ENCODE data around the gene HOXA5. TPM values are rescaled to one million over a fixed set of nuclear protein-coding genes. Genes with fewer than 3 reads are reported as not detected.

HOXA5 gene
- total and polyA plus RNA-seq, 2 donors (not counting 1 experiment from before 2014, with no cell fraction given): 18.3 to 35.6 TPM

DNA sequence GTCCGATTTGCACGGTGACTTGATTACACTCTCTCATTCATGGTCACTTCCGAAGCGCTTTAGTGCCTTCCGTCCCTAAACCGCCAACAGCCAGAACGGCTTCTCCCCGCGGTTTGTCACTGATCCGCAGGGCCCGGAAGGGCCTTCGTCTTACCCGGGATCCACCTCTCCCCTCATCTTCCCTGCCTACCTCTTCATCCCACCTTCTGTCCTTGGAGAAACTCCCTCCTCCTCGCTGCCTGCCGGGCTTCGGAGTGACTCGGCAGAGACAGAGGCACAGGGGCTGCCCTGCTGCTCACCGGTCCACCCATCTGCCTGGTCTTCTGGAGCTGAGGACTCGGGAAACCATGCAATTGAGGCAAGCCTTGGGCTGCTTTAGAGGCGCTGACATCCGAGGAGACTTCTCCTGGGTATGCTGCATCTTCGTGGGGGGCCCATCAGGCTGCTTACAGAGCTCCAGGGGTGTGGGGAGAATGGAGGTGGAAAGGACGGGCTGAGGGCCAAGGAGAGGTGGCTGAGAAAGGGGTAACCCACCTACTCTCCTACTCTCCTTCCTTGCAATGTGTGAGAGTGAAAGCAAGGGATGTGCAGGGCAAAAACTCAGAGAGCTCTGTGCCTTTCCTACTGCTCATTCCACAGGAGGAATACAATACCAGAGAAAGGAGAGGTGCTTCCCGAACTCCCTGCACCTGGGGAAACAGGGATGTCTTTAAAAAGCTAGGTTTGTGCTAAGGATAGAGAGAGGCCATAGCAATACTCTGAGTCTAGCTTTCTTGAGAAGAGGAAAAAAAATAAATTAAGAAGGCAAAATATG, 42.6 kb upstream of the HOXA5 start:
- H3K79me2 ChIP-seq (ENCODE audit: control insufficient read depth, insufficient read depth, low read length): no peaks in the 10 kb centered on the region
- H3K4me1 ChIP-seq (ENCODE audit: control insufficient read depth, extremely low read depth, insufficient read depth, low read length): no peaks in the 10 kb centered on the region
- no peaks in the 10 kb centered on the region for H4K20me1 ChIP-seq (ENCODE audit: control insufficient read depth, extremely low read depth, insufficient read depth, low read length)
- no peak overlapping the region for H3K4me3 ChIP-seq (replicated peaks in 1 of 4; ENCODE audit: control extremely low read depth in 1 of 4, insufficient read depth in 1 of 4, low read depth in 3 of 4, low read length in 4 of 4)
- H3K36me3 ChIP-seq (ENCODE audit: control insufficient read depth, insufficient read depth, low read length): no peaks in the 10 kb centered on the region
- H3K27ac ChIP-seq (ENCODE audit: insufficient read depth, low read length): no peak overlapping the region
- H3K9me3 ChIP-seq (ENCODE audit: control insufficient read depth, insufficient read depth, low read depth, low read length): no peaks in the 10 kb centered on the region
- H3K4me2 ChIP-seq (ENCODE audit: extremely low read depth, insufficient read depth, low read length): no peak overlapping the region
- H3K27me3 ChIP-seq (ENCODE audit: control insufficient read depth, insufficient read depth, low read length): peaks cover 87% of the 10 kb centered on the region
- no peak for TF ChIP-seq CTCF (conservative IDR thresholded peaks at IDR 0.05 in 1 of 2, IDR thresholded peaks at IDR 0.05 in 1 of 2; ENCODE audit: low read depth in 1 of 2, low read length in 2 of 2)
- no peak for TF ChIP-seq EZH2 (IDR thresholded peaks at IDR 0.05; ENCODE audit: low read length, missing control alignments)
- H3K9ac ChIP-seq (ENCODE audit: insufficient read depth, low read length): no peak overlapping the region
- DNase-seq (ENCODE audit: low read depth in 2 of 2): no peak
- H2AFZ ChIP-seq (ENCODE audit: low read length): no peak overlapping the region

- no peaks in the 10 kb centered on the region for H3K36me3 ChIP-seq (ENCODE audit: control insufficient read depth, insufficient read depth, low read length)
- no peak within 1 kb of the TSS for H3K9ac ChIP-seq (ENCODE audit: insufficient read depth, low read length)
- no peaks in the 10 kb centered on the region for H3K9me3 ChIP-seq (ENCODE audit: control insufficient read depth, insufficient read depth, low read depth, low read length)
- H3K27ac ChIP-seq (ENCODE audit: insufficient read depth, low read length): no peak within 1 kb of the TSS
- peaks cover 79% of the 10 kb centered on the region for H3K27me3 ChIP-seq (ENCODE audit: control insufficient read depth, insufficient read depth, low read length)
- H2AFZ ChIP-seq (ENCODE audit: low read length): no peak within 1 kb of the TSS
- DNase-seq (ENCODE audit: low read depth in 2 of 2): peak in 1 of 2 donors; percentile 49
- no peaks in the 10 kb centered on the region for H3K79me2 ChIP-seq (ENCODE audit: control insufficient read depth, insufficient read depth, low read length)
- no peaks in the 10 kb centered on the region for H3K4me1 ChIP-seq (ENCODE audit: control insufficient read depth, extremely low read depth, insufficient read depth, low read length)
- TF ChIP-seq CTCF (conservative IDR thresholded peaks at IDR 0.05 in 1 of 2, IDR thresholded peaks at IDR 0.05 in 1 of 2; ENCODE audit: low read depth in 1 of 2, low read length in 2 of 2) (no peak), EZH2 (IDR thresholded peaks at IDR 0.05; ENCODE audit: low read length, missing control alignments) (peak; percentile 96)
- peak within 1 kb of the TSS; percentile 17 to 41 (median 18) for H3K4me3 ChIP-seq (replicated peaks in 1 of 4; ENCODE audit: control extremely low read depth in 1 of 4, insufficient read depth in 1 of 4, low read depth in 3 of 4, low read length in 4 of 4)
- H4K20me1 ChIP-seq (ENCODE audit: control insufficient read depth, extremely low read depth, insufficient read depth, low read length): no peaks in the 10 kb centered on the region
- peak within 1 kb of the TSS; percentile 52 for H3K4me2 ChIP-seq (ENCODE audit: extremely low read depth, insufficient read depth, low read length)
Measured at GRCh38 chr7:27185013-27185853, 41.8 kb upstream of the HOXA5 start, which contains the start of gene HOXA11. Gene HOXA11 (minus strand): TSS chr7:27185232. CDS start chr7:27185144, 88 bp downstream.

Data from fibroblast of lung (primary cell).